Right renal cortex interstitium (tissue), 3 donors: ENCODE measurements around the gene GCFC2. TPM values are rescaled to one million over a fixed set of nuclear protein-coding genes. Genes with fewer than 3 reads are reported as not detected.
A peak's percentile ranks its signal among the peaks of the same experiment; 100 is the strongest.
"Not testable (repeated sequence)": the region's sequence is repeated elsewhere in the genome, so short reads cannot be mapped to it uniquely, and the experiment has no call there.

ENCODE experiments used
- DNase-seq, 3 donors: peaks; one replicate each; pipeline ENCODE4 v3.0.0-alpha.2; 2013; ENCODE audit warnings: low read depth in 3 of 3, low spot score in 2 of 3
- polyA plus RNA-seq, 3 donors: library from polyadenylated mRNA; unstranded; fragments of 120-200 nt; gene quantifications; one replicate each; pipeline ENCODE4 v1.2.1, GENCODE V29; 2013; ENCODE audit not compliant: insufficient read length in 3 of 3

Gene GCFC2
- polyA plus RNA-seq, 3 donors, result 42.9 to 50.5 (median 48.7) TPM

DNA sequence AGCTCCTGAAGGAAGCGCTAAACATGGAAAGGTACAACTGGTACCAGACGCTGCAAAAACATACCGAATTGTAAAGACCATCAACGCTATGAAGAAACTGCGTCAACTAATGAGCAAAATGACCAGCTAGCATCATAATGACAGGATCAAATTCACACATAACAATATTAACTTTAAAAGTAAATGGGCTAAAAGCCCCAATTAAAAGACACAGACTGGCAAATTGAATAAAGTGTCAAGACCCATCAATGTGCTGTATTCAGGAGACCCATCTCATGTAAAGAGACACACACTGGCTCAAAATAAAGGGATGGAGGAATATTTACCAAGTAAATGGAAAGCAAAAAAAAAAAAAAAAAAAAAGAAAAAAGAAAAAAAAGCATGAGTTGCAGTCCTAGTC is 27.3 kb downstream of the GCFC2 start:
- DNase-seq, result not testable (repeated sequence)

DNA sequence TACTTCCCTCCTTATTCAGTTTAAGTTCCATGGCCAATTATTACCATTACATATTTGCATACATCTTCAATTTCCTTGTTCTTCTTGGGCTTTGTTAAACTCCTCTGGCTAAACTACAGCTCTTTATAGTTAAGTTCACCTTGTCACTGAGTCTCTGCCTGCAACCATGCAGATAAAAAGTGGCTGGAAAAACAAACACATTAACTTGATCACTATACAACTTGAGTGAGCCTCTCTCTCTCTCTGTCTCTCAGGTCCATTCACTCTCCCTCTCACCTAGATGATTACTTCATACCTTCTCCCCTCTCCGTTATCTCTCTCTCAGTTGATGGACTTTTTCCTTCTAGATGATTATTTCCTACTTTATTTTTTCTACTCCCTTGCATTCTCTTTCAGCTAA is 30.3 kb downstream of the GCFC2 start:
- no peak for DNase-seq

DNA sequence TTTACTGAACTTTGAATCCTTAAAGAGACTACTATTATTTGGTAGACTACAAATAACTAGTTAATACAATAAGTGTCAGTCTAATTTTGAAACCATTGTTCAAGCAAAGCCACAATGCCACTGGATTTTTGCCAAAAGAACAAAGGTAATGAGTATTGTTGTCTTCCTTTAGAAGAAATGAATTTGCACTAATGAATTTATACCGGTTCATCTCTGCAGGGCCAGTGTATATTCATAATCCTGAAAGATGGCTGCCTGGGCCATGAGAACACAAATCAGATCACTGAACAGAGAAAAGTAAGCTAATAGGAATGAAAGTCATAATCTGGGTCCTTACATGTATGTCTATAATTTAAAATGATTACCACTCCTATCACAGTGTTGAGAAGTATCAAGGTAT is 31.2 kb downstream of the GCFC2 start:
- no peak for DNase-seq

DNA sequence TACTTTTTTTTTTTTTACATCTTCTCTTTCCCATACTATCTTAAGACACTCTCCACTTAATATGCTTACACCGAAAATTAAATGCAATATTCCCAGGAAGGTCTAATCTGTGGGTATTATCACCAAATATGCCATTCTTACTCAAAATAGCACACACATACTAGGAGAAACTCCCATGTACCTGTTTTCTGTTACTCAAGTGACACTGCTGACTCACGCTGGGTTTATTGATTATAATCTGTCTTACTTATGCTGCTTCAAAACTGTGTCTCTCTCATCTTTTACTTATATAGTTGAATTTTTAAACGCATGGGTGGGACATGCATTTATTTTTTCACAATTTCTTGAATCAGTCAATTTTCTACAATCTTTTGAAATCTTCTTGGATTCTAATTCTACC is 34.3 kb downstream of the GCFC2 start:
- DNase-seq, result no peak

DNA sequence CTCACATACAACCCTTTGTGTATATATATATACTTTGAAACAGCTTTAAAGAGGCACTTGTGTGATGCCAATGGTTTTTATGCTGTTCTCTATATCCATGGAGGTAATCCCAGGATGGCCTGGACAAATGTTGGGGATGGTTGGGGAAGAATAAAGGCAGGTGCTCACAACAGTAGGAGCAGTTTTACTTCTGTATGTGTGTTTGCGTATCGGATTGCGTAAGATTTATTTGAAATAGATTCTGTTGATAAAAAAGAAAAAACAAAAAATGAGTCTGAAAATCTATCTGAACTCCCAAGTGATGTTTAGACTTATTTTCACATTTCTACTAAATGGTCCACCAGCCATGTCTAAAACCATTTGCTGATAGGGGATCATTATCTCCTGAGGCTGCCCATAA is 34.8 kb downstream of the GCFC2 start:
- DNase-seq, result no peak

DNA sequence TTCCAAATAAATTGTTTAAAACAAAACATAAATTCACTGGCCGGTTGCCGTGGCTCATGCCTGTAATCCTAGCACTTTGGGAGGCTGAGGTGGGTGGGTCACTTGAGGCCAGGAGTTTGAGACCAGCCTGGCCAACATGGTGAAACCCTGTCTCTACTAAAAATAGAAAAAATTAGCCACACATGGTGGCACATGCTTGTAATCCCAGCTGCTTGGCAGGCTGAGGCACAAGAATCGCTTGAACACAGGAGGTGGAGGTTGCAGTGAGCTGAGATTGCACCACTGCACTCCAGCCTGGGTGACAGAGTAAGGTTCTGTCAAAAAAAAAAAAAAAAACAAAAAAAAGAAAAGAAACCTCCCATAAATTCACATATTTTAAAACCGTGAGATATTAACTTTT is 35.3 kb downstream of the GCFC2 start:
- not testable (repeated sequence) for DNase-seq

DNA sequence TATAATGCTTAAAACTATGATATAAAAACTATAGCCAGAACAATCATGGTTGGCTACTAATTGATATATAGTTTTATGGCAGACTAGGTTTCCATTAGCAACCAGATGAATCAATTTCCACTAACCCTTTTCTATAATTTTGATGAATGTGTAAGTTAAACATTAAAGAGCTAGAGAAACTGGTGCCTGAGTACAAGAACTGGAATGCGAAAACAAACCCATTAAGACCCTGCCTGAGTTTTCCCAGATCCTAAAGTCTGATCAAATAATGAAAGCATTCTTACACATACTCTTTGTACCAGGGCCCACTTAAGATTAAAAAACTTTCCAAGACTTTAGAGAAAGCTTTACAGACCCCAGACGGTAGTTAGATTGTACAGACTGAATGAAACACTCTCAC is 42.8 kb downstream of the GCFC2 start:
- peak in 1 of 3 donors; percentile 18 for DNase-seq

DNA sequence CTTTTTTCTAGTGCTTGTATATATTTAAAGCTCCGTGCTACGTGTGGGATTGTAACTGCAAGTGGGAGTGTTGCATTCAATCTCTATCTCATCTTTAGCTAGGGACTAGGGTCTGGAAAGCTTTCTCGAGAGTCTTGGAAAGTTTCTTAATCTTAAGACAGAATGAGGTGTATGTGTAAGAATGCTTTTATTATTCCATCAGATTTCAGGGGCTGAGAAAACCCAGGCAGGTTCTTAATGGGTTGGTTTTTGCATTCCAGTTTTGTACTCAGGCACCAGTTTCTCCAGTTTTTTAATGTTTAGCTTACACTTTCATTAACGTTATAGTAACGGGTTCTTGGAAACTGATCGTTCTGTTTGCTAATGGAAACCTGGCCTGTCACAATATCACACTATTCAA is 43.8 kb downstream of the GCFC2 start:
- DNase-seq, result peak in 2 of 3 donors; percentile 18 to 32

DNA sequence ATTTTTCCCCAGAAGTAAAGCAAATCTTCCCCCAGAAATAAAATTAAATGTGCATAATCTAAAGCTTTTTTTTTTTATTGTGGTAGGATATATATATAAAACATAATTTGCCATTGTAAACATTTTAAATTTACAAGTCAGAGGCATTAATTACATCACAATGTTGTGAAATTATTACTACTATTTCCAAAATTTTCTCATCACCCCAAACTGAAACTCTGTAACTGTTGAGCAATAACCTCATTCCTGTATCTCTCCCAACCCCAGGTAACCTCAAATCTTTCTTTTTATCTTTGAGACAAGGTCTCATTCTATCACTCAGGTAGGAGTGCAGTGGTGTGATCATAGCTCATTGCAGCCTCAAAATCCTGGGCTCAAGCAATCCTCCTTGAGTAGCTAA is 52.9 kb downstream of the GCFC2 start:
- DNase-seq, result no peak

DNA sequence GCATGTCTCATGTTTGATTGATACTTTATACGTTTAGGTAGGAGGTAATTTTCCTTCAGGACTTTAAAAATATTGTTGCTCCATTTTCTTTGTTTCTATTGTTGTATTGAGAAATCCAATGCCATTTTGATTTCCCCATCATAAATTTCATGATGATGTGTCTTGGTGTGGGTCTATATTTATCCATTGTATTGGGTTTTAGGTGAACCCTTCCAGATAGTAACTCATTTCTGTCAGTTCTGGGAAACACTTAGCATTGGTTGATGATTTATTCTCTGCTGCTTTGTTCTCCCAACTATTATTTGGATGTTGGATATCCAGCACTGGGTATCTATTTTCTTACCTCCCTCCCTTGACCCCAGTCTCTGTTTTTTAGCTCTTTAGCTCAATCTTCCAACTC is 54.2 kb downstream of the GCFC2 start:
- DNase-seq, result no peak

DNA sequence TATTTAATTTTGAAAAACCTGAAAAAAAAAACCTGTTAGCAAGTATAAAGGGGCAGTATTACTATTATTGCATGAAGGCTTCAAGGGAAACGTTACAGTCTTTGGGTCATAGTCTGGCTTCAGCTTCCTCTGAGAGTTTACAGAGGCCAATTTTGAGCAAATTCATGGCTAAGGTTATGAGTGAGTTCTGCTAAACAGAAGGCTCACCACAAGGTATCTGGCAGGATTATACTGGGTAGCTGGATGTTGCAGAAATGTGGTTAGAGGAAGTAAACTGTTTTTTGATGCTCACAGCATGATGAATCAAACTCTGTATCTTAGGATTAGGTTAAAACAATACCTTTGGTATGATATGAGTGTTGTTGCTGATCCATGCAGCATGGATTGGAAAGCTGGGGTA is 54.9 kb downstream of the GCFC2 start:
- DNase-seq, result no peak

DNA sequence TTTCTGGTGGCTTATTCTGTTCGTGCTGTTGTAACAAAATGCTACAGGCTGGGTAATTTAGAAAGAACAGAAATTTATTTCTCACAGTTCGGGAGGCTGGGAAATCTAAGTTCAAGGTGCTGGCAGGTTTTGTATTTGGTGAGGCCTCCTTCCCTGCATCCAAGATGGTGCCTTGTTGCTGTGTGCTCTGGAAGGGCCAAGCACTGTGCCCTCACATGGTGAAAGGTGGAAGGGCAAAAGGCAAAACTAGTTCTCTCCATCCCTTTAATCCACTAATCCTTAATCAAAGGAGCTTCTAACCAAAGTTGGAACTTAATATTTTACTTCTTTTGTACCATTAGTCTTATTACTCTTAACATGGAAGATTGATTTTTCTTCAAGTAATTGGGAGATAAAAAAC is 56.7 kb downstream of the GCFC2 start:
- no peak for DNase-seq

DNA sequence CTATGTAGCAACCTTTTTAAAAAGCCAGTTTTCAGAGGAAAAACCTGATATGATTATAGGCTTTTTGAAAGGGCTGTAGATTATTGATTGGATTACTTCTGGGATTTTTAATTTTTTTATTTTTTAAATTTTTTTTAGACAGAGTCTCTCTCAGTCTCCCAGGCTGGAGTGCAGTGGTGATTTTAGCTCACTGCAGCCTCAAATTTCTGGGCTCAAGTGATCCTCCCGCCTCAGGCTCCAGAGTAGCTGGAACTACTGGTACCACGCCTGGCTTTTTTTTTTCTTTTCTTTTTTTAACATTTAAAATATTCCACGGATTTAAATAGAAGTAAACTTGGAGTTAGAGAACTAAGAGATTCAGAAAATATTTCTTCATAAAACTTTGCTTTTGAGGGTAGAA is 62.9 kb downstream of the GCFC2 start:
- no peak for DNase-seq

DNA sequence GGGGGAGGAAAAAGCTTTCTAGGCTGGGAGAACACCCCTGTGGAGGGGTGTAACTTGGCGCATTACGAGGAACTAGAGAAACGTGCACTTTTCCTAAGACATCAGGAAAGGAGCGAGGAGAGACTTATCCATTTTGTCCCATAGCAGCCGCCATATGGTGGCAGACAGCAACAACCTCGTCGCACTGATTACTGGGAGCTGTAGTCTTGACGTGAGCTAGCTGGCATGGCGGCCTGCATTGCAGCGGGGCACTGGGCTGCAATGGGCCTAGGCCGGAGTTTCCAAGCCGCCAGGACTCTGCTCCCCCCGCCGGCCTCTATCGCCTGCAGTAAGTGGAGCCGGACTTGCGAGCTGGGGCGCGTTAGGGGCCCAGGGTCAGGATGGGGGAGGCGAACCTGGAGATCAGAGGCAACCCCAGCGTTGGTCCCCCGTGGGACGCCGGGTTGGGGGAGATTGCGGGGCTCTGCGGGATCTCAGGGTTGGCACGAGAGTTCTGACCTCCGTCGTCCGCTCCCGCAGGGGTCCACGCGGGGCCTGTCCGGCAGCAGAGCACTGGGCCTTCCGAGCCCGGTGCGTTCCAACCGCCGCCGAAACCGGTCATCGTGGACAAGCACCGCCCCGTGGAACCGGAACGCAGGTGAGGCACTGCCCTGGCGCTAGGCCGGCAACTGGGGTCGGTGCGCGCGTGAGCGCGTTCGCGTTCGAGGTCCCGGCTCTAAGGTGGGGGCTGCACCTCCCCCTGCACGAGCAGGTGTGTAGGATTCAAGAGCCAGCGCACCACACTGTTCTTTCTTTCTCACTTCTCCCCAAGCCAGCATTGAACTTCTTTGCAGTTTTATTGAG is 63.9 kb downstream of the GCFC2 start, which contains the start of gene MRPL19:
Gene MRPL19 (plus strand): TSS at position 201 of the 843 bp plus-strand sequence. CDS start 25 bp downstream, at position 226.
- peak; percentile 78 to 89 (median 82) for DNase-seq

DNA sequence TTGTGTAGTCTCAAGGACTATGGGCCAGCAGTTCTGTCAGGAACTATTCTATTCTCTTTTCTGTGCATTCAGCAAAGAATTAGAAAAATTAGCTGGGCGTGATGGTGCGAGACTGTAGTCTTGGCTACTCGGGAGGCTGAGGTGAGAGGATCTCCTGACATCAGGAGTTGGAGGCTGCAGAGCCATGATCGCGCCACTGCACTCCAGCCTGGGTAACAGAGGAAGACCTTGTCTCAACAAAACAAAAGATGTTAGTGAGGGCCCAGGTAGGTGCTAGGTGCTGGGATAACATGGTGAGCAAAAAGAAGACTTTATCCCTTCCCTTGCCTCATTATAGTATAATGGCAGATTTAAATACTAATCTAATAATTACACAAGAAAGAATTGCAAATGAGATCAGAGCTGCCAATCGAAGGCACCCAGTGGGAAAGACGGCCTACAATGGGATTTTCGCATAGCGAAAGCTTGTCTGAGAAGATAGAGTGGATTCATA is 64.6 kb downstream of the GCFC2 start:
- no peak for DNase-seq

DNA sequence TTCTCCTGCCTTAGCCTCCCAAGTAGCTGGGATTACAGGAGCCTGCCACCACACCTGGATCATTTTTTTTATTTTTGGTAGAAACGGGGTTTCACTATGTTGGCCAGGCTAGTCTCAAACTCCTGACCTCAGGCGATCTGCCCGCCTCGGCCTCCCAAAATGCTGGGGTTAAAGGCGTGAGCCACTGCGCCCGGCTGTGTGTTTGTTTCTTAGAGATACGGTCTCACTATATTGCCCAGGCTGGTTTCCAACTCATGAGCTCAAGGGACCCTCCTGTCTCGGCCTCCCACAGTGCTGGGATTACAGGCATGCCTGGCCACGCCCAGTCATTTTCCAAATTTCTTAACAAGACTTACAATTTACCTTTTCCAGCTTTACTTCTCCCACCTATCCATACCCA is 65.1 kb downstream of the GCFC2 start:
- no peak for DNase-seq

DNA sequence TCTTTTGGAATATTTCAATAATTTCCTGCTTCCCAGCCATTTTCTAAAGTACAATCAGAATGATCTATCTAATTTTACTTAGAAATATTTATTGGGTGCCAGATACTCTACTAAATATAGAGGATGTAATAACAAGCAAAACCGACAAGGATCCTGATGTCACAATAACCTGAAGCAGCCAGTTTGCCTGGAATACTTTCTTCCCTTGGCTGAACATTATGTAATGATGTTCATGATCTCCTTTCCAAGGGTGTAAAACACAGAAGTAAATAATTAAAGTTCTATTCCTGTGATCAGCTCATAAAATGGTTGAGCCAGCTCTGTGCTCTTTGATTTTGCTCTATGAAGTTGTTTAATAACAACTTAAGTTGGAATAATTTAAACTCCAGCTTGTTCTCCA is 66.7 kb downstream of the GCFC2 start:
- no peak for DNase-seq

DNA sequence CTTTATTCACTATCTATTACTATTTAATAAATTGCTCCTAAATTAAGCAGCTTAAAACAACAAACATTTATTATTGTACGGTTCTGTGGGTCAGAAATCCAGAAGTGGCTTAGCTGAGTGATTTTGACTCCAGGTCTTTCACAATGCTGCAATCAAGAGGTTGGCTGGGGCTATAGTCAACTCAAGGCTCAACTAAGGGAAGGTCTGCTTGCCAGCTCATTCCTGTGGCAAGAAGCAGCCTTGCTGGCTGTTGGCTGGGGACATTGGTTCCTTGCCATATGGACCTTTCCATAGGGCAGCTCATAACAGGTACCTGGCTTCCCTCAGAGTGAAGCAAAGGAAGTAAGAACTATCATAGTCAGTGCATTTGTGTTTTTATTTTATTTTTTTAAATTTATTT is 69.1 kb downstream of the GCFC2 start:
- no peak for DNase-seq

DNA sequence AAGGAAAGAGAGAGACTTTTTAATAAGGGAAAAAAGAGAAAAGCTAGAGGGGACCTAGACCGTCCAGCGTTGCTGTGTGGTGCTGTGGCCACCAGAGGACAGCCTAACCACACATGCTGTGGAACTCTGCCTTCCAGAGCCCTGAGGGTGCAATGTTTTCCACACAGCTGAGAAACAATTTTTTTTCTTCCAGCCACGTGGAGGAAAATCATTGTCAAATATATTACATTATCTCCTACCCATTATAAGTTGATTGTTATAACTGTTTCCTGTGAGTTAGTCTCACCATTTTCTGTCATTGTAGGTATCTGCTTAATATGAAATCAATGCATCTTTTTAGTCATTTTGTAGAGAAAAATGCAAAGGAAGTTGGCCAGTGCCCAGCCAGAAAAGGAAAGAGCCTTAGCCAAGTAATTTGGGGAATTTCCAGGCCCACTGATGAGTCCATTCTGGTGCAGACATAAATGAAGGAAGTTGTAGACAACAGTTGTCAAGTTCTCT is 70.0 kb downstream of the GCFC2 start:
- DNase-seq, result peak; percentile 30 to 48 (median 41)

DNA sequence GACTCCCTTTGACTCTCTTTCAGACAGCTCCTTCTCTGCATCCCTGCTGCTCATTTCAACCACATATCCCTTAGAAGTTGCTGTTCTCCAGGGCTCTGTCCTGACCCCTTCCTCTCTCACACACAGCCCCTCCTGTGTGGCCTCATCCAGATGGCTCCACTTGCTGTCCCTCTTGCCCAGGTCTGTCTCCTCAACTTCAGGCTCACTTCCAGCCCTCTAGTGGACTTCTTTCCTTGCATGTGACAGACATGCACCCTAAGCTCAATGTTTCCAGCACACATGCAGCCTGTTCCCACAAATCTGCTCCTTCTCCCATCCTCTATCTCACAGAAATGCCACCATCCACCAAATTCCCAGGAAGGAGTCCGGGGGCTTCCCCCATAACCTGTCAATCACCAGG is 73.1 kb downstream of the GCFC2 start:
- no peak for DNase-seq

DNA sequence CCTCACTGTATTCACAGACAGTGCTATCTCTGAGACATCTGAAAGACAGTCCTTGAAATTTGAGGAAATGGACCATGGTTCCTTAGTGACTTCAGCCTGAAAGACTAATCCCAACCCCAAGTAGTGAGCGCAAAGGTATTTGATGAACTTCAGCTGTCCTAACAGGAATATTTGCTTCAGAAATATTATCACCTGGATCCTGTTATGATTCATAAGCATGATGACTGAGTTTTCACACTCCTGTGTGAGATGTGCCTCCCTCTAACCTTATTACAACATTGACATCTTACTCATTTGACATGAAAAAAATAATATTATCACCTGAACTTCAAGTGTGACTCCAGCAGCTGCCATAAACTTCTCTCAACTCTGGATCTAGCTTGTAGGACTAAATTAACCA is 75.8 kb downstream of the GCFC2 start:
- no peak for DNase-seq

DNA sequence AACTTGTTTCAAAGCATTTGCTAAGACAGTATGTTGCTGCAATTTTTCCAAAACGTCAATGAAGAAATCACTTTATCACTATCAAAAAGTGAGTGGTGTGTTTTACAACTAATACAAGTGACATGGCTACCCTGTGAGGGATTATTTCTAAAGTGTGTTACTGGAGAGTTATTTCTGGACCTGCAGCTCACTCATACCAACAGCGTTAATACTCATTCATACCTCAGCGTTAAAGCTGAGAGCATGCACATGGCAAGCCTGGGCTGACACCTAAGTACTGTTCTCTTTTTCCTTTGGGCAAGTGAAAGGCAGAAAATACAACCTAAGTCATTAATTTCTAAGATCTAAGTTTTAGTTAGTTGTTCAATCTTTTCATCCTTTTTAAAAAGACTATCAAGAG is 77.1 kb downstream of the GCFC2 start:
- no peak for DNase-seq
